Right renal cortex interstitium (tissue), 3 donors: Measurements from ENCODE around the gene TRAPPC12. TPM values are rescaled to one million over a fixed set of nuclear protein-coding genes. Genes with fewer than 3 reads are reported as not detected.
"Not testable (repeated sequence)": the region's sequence is repeated elsewhere in the genome, so short reads cannot be mapped to it uniquely, and the experiment has no call there.

Experiments used
- DNase-seq, 3 donors: peaks; one replicate each; pipeline ENCODE4 v3.0.0-alpha.2; 2013; ENCODE audit warnings: low read depth in 3 of 3, low spot score in 2 of 3
- polyA plus RNA-seq, 3 donors: library from polyadenylated mRNA; unstranded; fragments of 120-200 nt; gene quantifications; one replicate each; pipeline ENCODE4 v1.2.1, GENCODE V29; 2013; ENCODE audit not compliant: insufficient read length in 3 of 3

Gene TRAPPC12
- polyA plus RNA-seq, 3 donors = 62.0 to 67.1 (median 65.9) TPM

GRCh38 chr2:3482363-3482821 lies 102.9 kb downstream of the TRAPPC12 start:
- DNase-seq = no peak

DNA sequence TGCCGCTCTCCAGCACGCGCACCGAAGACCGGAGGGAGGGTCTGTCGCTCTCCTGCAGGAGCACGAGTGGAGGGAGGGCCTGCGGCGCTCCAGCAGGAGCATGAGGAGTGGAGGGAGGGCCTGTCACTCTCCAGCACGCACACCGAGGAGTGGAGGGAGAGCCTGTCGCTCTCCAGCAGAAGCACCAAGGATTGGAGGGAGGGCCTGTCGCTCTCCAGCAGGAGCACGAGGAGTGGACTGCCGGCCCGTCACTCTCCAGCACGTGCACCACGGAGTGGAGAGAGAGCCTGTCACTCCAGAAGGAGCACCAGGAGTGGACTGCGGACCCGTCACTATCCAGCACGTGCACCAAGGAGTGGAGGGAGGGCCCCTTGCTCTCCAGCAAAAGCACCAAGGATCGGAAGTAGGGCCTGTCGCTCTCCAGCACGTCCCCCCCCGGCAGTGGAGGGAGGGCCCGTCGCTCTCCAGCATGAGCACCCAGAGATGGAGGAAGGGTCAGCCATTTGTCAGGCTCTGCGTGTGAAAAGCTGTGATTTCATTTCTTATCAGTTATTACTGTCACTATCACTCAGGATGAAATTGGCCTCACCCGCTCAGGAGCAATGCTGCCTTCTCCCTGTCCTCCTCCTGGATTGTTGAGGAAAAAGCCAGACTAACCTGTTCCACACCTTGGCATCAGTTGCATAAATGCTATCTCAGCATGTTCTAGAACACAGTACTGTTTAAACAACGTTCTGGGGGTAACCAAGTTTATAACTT lies 103.9 kb downstream of the TRAPPC12 start:
- DNase-seq = no peak

DNA sequence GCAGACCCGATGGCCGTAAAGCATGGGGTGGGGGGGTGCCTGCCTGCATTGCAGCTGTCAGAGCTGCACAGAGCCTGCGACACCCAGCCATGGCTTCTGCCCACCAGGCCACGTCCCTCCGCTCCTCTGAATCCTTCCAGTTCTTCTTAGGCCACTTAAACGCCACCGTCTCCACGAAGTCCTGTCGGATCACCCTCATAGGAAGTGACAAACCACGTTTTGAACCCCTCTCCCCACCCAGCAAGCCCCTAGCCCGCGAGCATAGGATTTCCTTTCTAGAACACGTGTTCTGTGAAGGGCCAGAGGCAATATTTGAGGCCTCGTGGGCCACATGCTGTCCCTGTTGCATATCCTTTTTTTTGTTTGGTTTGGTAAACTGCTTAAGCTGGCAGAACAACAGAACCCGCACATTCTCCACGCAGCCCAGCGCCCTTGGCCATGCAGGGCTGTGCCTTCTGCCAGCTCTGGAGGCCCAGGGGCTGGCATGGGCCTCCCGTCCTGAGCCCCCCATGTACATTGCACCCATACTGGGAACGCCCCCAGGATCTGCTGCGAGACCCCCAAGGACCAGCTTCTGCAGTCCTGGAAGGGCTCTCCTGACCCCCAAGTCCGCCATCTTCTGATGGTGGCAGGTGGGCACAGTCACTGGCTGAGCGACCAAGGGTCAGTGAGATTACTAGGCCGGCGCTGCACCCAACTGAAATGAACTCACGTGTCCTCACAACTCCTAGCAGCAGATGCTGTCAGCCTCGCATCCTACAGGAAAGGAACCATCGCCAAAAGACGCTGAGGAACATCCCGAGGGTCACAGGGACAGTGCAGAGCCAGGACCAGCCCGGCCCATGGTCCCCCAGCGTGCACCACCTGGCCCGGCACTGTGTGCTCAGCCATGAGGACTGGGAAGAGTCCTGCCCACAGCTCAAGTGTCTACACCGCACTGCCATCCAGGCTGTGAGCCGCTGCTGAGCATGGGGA lies 104.8 kb downstream of the TRAPPC12 start:
- DNase-seq = no peak

- DNase-seq = no peak
These were observed 105.7 kb downstream of the TRAPPC12 start for GRCh38 chr2:3485166-3485565.

DNA sequence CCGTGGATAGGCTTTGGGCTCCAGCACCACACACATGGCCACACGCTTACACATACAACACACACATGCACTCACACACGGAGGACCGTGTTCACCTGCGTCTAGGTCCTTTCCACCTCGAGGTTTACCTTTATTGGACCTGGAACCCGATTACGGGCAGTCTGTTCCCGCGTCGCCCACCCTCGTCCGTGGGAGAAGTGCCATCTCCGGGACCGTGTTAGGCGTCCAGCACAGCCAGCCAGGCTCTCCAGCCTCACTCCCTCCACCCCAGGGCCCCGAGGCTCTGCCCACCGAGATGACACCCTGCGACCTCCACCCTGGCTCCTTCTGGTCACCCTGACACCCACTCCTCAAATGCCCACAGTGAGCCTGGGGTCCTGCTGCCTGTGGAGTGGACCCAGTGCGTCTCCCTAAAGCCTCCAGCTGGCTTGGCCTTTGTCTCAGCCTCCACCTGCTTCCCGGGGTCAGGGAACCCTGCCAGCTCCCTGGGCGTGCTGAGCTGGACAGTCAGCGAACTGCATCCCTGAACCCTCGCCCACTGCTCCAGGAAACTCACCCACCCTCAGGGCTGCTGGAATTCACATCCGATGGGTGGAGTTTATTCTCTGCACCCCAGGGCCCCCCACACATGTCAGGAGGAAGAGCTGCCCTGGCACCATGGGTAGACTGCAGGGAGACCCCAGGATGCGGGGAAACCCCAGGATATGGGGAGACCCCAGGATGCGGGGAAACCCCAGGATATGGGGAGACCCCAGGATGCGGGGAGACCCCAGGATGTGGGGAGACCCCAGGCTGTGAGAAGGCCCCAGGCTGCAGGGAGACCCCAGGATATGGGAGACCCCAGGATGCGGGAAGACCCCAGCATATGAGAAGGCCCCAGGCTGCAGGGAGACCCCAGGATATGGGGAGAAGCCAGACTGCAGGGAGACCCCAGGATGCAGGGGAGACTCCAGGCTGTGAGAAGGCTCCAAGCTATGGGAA lies 106.8 kb downstream of the TRAPPC12 start:
- no peak for DNase-seq

DNA sequence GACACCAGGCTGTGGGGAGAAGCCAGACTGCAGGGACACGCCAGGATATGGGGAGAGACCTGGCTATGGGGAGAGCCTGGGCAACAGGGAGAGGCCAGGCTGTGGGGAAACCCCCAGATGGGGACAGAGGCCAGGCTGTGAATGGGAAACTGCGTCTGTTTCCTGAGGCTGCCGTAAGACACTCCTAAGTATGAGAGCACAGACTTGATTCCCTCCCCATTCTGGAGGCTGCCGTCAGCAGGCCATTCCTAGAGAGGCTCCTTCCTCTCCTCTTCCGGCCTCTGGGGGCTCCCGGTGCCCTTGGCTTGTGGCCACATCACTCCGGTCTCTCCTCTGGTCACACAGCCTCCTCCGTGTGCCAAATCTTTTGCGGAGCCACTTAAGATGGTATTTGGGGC lies 107.5 kb downstream of the TRAPPC12 start:
- DNase-seq = no peak

GRCh38 chr2:3487432-3487831 lies 107.9 kb downstream of the TRAPPC12 start:
- no peak for DNase-seq

- DNase-seq = no peak
These were observed 108.6 kb downstream of the TRAPPC12 start for GRCh38 chr2:3488061-3488531.

- DNase-seq = no peak
These were observed 109.6 kb downstream of the TRAPPC12 start for GRCh38 chr2:3488855-3489763.

DNA sequence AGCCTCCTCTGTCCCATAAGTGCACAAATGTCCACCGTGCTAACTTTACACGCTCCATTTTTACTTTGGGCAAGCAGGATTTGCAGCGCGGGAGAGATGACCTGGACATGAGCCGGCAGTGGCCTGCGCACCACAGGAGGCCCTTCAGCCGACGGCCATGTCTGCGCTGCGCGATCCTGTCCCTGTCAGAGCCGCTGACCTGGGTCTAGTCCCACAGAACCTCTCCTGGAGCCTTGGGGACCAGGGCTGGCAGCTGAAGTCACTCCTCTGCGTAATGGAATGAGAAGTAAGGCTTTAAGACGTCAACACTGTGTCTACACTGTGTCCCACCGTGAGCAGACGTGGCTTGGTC lies 110.2 kb downstream of the TRAPPC12 start:
- no peak for DNase-seq

DNA sequence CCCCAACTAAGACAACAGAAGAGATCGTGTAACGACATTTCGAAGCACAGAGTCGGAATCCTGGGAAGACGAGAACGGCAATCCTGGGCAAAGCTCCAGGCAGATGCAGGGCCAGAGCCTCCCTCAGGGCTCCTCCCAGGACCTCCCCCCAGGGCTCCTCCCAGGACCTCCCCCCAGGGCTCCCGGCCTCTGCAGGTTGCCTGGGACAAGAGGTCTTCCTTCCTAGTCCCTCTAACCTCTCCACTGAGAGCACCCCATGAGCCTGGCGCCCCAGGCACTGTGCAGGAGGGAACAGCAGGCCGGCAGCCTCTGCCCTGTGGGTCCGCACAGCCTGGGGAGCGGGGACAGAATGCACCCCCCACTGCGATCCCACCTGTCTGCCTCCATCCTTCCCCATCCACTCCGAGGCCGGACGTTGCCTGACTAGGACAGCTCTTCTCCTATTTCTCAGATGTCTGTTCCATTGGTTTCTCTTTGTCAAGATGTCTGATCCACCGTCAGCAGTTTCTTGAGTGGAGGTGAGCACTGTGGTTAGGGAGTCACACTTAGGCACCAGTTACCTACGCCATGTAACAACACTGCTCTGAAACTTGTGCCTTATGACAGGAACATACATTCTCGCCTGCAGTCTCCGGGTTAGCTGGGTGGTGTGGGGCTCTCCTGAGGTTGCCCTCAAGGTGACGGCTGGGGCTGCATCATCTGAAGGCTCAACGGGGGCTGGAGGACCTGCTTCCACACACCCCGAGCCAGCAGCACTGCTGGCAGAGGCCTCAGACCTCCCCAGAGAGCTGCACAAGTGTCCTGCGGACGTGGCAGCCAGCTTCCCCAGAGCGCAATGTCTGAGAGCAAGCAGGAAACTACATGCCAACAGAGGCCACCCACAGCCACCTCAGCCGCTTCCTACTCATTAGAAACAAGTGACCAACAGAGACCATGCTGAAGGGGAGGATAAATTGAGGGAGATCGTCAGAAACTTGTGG lies 111.0 kb downstream of the TRAPPC12 start:
- DNase-seq = no peak

DNA sequence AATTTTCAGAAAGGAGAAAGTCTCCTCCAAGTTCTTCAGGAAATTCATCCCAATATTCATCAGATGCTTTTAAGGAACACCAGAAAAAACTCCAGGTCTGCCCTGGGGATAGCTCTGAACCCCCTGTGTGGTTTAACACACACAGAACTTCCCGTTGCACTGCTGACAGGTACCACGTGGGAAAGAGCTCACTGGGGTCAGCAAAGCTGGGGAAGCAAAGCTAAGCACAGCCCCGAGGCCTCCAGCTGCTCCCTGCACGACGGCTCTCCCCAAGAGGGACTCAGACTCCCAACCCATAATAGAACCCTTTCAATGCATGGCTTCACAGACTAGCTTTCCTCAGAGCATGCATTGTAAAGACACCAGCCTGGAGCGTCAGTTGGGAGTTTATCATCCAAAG lies 111.8 kb downstream of the TRAPPC12 start:
- no peak for DNase-seq

DNA sequence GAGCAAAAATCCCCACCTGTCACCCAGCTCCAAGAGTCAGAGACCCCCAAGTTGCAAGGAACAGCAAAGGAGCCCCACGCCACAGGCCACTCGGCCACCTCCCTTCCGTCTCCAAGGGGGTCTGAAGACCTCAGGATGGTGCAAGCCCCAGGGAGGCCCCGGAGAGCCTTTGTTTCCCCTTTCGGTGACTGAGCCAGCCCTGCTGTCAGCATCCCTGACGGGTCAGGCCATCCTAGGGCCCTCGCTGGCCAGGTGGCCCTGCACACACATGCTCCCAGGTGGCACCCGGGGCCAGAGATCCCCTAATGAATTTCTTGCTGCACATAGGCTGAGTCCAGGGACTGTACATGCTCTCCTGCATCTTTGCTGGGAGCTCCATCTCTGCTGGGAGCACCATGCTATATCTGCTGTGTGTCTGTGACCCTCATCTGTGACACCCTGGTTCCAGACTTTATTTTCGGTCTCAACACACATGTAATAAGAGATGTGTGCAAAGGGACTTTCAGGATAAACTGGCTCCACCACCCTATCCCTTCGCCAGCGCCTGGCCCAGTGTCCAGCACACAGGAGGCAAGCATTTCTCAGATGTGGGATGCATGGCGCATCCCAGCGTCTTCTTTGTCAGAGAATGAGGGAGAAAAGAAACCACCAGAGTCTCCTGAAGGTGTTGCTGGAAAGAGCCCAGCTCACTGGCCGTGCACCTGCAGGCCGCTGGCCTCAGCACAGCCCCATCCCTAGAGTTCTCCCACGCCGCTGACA lies 112.4 kb downstream of the TRAPPC12 start:
- no peak for DNase-seq

DNA sequence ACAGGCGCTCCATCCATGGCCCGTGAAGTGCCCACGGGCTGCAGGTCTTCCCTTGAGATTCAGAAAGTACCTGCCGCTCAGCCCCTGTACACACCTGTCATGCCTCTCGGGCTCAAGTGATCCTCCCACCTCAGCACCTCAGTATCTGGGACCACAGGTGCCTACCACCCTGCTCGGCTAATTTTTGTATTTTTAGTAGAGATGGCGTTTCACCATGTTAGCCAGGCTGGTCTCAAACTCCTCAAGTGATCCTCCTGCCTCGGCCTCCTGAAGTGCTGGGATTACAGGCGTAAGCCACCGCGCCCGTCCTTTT lies 112.9 kb downstream of the TRAPPC12 start:
- not testable (repeated sequence) for DNase-seq

DNA sequence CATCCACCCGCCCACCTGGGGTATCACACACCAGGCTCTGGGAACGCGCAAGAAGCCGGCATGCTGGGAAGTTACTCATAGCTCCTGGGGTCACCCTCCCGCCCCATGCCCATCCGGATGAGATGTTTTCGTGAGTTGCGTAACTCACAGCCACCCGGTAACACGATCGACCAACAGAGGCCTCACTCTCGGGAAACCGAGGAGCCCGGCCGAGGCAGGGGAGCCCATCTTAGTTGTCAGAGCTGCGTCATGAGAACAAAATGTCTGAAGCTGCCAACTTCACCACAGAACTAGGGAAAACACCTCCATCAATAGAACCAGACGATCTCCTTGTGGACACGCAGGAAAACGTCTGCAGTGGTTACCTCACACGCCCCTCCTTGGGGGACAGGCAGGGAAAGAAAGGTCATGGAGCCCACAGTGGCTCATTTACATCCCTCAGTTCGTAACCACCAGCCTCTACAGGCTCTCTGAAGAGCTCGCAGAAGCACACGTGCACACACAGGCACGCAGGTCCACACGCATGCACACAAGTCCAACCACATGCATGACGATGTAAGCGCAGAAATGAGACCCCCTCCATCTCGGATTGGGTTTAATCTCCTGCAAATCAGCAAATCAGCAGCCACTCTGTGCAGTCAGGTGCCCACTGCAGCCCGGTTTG lies 113.6 kb downstream of the TRAPPC12 start:
- no peak for DNase-seq

DNA sequence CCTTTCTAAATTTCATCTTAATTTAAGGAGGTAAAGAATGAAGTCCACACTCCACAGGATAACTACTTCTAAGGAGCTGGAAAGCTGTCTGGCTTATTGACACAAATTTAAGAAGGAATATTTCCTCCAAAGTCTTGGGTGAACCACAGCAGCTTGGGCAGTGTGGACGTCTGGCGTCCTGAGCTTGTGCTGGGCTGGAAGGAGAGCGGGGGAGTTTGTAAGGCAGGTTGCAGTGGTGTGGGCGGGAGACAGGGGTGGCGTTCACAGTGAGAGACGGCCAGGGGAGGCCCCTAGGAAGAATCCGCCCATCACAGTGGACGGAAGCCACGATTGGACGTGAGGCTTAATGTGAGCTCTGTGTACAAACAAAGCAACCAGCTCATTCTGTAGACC lies 114.1 kb downstream of the TRAPPC12 start:
- DNase-seq = no peak
